KOPT-K1 (cell line): ENCODE results near the gene ALOXE3.

ENCODE experiments used
- H3K27ac ChIP-seq: fragments of 200-600 bp; sonication (generic); 2 replicates; pipeline ENCODE4 v1.5.1; 2016; ENCODE audit warnings: antibody characterized with exemption, mild to moderate bottlenecking, low read depth, low read length; ENCODE audit not compliant: poor library complexity, severe bottlenecking
- H3K36me3 ChIP-seq: fragments of 200-600 bp; sonication (generic); 2 replicates; pipeline ENCODE4 v1.5.1; 2017; ENCODE audit warnings: antibody characterized with exemption, mild to moderate bottlenecking, low read length, moderate library complexity; ENCODE audit not compliant: insufficient read depth
- H3K9me3 ChIP-seq: fragments of 200-600 bp; sonication (generic); 2 replicates; pipeline ENCODE4 v1.5.1; 2017; ENCODE audit warnings: antibody characterized with exemption, low read length, mild to moderate bottlenecking; ENCODE audit not compliant: insufficient read depth, poor library complexity, severe bottlenecking

The ALOXE3 gene

GRCh38 chr17:8158267-8159031, 40.1 kb upstream of the ALOXE3 start:
- Histone ChIP-seq H3K9me3 (no peaks in the 10 kb centered on the region), H3K27ac (peak overlapping the region; percentile 38)

GRCh38 chr17:8156246-8156992, 38.1 kb upstream of the ALOXE3 start:
- Histone ChIP-seq H3K27ac (peak overlapping the region; percentile 66), H3K36me3 (peaks cover 29% of the 10 kb centered on the region), H3K9me3 (no peaks in the 10 kb centered on the region)

More at GRCh38 chr17:8158267-8159031, 40.1 kb upstream of the ALOXE3 start:
- peaks cover 31% of the 10 kb centered on the region for H3K36me3 ChIP-seq

GRCh38 chr17:8155996-8156245, 37.6 kb upstream of the ALOXE3 start:
- peak overlapping the region; percentile 41 for H3K27ac ChIP-seq
- H3K9me3 ChIP-seq: no peaks in the 10 kb centered on the region

GRCh38 chr17:8155231-8155995, 37.1 kb upstream of the ALOXE3 start:
- H3K36me3 ChIP-seq: peaks cover 19% of the 10 kb centered on the region
- H3K27ac ChIP-seq: peak overlapping the region; percentile 41
- H3K9me3 ChIP-seq: no peaks in the 10 kb centered on the region

More at GRCh38 chr17:8155996-8156245, 37.6 kb upstream of the ALOXE3 start:
- H3K36me3 ChIP-seq: peaks cover 24% of the 10 kb centered on the region

- H3K27ac ChIP-seq: peak overlapping the region; percentile 28
These were observed 36.4 kb upstream of the ALOXE3 start for GRCh38 chr17:8154608-8155155.

GRCh38 chr17:8153957-8154607, 35.8 kb upstream of the ALOXE3 start:
- Histone ChIP-seq H3K9me3 (no peaks in the 10 kb centered on the region), H3K36me3 (peaks cover 16% of the 10 kb centered on the region), H3K27ac (peak overlapping the region; percentile 28)

More at GRCh38 chr17:8154608-8155155, 36.4 kb upstream of the ALOXE3 start:
- peaks cover 16% of the 10 kb centered on the region for H3K36me3 ChIP-seq
- no peaks in the 10 kb centered on the region for H3K9me3 ChIP-seq

GRCh38 chr17:8153525-8153956, 35.2 kb upstream of the ALOXE3 start:
- Histone ChIP-seq H3K27ac (no peak overlapping the region), H3K36me3 (peaks cover 21% of the 10 kb centered on the region), H3K9me3 (no peaks in the 10 kb centered on the region)

- no peaks in the 10 kb centered on the region for H3K9me3 ChIP-seq
- peak overlapping the region; percentile 71 for H3K27ac ChIP-seq
- peaks cover 22% of the 10 kb centered on the region for H3K36me3 ChIP-seq
These were observed 34.7 kb upstream of the ALOXE3 start for GRCh38 chr17:8153031-8153451.

- Histone ChIP-seq H3K9me3 (no peaks in the 10 kb centered on the region), H3K27ac (peak within 1 kb of the TSS; percentile 71), H3K36me3 (peaks cover 28% of the 10 kb centered on the region)
These were observed 33.9 kb upstream of the ALOXE3 start, which contains the start of gene PER1 for GRCh38 chr17:8152112-8152775. Gene PER1 (minus strand): TSS chr17:8152404. CDS start chr17:8150706, 1,698 bp downstream.

GRCh38 chr17:8151641-8152111, 33.4 kb upstream of the ALOXE3 start:
- Histone ChIP-seq H3K27ac (peak overlapping the region; percentile 71), H3K36me3 (peaks cover 33% of the 10 kb centered on the region), H3K9me3 (no peaks in the 10 kb centered on the region)

GRCh38 chr17:8151120-8151640, 32.9 kb upstream of the ALOXE3 start:
- H3K27ac ChIP-seq: peak overlapping the region; percentile 71
- H3K36me3 ChIP-seq: peaks cover 38% of the 10 kb centered on the region
- H3K9me3 ChIP-seq: no peaks in the 10 kb centered on the region

GRCh38 chr17:8150194-8151119, 32.1 kb upstream of the ALOXE3 start:
- peaks cover 46% of the 10 kb centered on the region for H3K36me3 ChIP-seq
- no peaks in the 10 kb centered on the region for H3K9me3 ChIP-seq
- H3K27ac ChIP-seq: peak overlapping the region; percentile 71
